ENCODE data around the gene STXBP4.
A peak's percentile ranks its signal among the peaks of the same experiment; 100 is the strongest.

STXBP4 gene

DNA sequence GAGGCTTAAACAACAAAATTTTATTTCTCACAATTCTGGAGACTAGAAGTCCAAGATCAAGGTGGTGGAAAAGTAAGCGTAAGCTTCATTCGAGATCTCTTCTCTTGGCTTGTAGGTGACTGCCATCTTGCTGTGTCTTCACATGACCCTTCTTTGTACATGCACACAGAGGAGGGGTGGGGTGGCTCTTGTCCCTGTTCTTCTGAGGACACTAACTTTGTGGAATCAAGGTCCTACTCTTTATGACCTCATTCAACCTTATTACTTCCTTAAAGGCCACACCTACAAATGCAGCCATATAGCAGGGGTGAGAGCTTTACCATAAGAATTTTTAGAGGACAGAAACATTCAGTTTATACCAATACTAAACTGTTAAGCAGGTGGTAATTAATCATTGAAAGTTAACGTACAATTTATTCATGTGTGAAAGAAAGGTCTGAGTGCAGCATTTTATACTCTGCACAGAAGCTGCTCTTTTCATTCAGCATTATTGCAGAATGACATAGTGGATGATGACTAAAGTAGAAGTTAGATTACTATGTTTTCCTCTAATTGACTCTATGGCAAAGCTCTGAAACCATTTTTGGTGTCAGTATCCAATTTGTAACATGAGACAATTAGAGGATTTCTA is 156.3 kb downstream of the STXBP4 start:
- no peak for DNase-seq

DNA sequence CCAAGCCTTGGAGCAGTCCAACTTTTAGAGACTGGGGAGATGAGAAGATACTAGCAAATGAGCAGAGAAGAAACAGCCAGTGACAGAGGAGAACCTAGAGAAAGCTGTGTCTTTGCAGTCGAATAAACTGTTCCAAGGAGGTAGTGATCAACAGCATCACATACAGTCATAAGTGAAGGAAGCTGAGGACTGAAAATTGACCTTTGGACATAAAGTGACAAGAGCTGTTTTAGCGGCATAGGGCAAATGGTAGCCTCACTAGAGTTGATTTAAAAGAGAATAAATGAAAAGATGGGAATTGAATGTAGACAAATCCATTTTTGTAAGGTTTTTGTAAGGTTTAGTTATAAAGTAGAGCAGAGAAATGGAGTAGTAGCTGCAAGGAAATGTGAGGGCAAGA is 165.0 kb downstream of the STXBP4 start:
- DNase-seq = no peak

DNA sequence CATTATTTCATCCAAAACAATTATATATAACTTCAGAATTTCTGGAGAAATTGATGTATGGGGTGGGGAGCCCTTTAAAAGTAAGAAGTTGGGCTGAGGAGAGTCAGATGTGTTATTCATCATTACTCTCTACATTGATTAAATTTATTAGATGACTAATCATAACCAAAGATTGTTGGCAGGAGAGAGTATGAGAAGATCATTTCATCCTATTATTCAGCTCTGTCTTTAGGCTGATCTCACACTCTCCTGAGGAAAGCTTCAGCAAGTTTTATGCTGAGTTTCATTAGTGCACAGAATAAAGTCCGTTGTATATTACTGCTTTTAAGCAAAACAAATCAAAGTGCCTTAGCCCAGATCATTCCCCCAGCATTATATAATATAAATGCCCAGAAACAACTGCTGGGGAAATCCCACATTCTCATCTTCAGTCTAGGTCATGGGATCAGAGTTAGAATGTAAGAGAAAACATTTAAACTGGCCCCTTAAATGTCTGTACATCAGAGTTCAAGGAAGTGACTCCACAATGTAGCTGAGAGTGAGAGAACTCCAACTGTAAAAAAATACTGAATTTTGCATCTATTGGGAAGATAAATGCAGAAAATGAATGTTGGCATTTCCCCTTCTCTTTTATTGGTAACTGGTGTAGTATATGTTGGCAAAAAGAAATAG is 166.1 kb downstream of the STXBP4 start:
- no peak for DNase-seq

DNA sequence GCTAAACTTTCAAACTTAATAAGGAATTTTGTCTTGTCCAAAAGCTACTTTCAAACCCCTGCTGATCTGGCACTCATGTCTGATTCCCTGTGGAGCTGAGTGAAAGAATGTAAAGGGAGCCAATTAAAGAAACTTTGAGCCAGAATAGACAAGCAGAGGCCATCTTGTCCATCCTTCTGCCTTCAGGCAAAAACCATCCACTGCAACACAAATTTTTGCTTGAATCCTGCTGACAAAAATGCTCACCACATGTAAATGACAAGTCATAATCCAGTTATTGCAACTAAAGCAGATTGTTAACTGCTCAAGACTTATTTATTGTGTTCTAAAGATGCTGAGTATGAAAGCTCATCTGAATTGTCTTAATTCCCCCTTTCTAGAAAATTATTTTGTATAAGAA is 172.2 kb downstream of the STXBP4 start:
- no peak for DNase-seq

DNA sequence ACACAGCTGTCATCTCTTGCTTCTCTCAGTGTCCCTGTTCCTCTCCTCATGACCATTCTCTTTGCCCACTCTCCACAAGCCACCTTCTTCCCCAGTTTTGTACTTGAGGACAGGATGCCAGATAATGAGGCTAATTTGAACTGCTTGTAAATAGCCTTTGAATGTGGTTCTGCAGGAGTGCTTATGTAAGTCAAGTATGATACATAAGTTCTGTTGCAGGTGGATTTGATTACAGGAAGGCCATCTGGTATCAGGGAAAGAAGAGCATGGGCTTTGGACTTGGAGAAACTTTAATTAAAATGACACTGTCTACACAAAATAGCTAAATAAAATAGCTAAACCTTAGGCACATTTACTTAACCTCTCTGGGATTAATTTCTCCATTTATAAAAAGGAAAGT is 176.0 kb downstream of the STXBP4 start:
- peak; percentile 26 for DNase-seq

DNA sequence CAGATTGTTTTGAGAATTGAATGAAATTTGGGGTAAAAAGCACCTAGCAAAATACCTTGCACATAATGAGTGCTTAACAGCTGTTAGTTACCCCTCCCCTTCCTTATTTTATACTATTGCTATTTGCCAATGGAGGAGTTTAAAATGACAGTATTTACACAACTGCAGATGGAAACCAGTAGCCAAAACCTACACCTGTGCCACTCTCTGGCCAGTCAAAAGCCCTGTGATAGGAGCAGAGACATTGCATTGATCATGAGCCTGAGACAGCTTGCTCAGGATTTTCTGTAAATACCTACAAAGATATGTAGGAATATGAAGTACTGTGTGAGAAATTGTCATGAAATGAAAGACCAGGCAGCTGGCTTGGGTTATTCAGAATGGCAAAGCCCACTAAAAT is 180.9 kb downstream of the STXBP4 start:
- DNase-seq = peak; percentile 31

DNA sequence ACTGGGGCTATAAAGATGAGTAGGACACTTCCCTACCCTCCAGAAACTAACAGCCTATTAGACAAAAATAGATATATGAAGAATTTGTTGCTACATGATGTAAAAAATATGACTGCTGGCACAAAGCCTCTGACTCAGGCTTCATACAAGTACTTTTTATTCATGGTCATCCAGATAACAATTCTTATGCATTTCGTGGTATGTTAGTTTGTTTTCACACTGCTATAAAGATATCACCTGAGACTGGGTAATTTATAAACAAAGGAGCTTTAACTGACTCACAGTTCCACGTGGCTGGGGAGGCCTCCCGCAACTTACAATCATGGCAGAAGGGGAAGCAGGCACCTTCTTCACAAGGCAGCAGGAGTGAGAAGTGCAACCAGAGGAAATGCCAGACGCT is 183.7 kb downstream of the STXBP4 start:
- no peak for DNase-seq

DNA sequence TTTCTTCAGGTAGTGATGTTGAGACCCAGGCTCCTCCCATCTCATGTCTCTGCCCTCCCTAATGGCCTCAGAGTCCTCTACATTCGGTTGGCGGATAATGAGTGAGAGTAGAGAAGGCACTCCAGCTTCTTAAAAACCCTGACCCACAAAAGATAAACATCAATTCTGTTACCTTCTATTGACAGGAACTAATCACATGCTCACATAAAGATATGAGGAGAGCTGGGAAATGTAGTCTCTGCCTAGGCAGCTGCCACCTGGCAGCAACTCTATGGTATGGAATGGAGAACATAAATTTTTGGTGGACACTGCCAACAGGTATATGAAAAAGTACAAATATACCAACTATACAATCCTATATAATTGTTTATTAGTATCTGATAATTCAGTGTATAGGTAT is 185.5 kb downstream of the STXBP4 start:
- peak; percentile 43 for DNase-seq

DNA sequence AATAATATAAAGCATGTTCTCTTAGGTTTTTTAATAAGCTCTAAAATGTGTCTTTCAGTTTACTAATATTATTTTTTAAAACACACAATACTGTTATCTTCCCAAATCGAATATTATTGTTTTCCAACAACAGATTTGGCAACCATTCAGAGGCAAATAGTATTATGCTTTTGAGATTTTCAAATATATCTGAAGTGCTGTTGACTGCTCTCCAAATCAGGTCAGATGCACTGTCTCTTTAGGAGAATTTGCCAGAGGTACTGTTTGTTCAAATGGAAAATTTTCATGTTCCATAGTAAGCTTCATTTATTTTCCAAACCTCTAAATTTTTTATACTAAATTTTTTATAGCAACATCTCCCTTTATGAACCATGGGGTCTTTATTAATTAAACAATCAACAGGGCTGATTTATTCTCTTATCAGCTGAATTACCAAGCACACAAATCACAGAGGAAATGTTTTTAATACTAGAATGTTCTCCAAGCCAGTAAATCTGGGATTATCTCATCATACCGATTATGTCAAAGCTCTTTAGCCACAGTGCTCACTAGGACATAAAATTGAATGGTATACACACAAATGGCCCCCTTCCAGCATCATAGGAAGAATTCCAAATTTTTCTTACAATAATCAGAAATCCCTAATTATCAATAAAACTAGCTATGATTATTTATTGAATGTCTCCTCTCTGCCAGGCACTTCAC is 187.4 kb downstream of the STXBP4 start:
- DNase-seq = no peak

DNA sequence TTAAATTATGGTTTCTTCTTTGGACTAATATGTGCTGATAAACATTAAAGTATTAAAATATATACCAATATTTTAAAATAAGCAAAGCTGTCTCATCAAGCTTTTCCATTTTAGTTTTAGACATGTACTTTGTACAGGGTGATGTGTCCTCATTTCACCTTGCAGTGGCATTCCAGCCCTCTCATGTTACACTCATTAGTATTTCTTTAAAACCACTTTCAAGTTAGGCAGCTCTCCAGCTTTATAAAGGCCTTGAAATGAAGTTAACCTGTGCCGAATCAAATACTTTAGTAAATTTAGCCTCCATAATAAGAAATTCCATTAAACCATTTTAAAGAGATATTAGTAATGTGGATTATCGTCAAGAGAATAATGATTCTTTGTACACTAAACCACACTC is 188.6 kb downstream of the STXBP4 start:
- no peak for DNase-seq

DNA sequence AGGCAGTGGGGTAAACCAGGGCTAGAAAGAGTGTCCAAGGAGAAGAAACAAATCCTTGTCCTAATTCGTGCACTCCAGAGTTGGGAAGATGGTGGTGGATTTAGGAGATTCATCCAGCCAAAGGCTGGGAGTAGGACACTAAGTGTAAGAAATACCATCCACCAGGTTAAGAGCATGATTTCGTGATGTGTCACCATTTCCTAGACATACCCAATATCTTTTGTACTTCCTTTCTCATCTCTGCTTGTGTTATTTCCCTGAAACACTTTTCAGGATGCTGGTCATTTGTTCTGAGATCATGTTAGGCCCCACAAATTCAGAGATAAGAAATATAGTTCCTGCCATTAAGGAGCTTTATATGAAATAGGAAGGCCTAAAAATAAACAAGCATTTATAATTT is 189.9 kb downstream of the STXBP4 start:
- no peak for DNase-seq

DNA sequence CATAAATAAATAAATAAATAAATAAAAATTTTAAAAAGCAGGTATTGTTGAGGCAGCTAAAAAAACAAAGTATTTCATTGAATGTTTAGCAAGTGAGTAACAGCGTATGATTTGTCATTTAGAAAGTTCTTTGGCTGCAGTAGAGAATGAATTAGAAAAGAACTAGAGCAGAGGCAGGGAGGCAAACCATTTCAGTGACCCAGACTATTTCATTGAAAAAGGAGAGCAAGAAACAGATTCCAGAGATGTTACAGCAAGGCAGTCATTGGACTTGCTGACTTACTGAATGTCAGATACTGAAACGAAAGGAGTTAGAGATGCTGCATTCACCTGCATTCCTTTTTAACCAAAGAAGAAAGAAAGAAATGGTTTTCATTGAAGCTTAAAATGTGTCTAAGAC is 190.7 kb downstream of the STXBP4 start:
- no peak for DNase-seq

DNA sequence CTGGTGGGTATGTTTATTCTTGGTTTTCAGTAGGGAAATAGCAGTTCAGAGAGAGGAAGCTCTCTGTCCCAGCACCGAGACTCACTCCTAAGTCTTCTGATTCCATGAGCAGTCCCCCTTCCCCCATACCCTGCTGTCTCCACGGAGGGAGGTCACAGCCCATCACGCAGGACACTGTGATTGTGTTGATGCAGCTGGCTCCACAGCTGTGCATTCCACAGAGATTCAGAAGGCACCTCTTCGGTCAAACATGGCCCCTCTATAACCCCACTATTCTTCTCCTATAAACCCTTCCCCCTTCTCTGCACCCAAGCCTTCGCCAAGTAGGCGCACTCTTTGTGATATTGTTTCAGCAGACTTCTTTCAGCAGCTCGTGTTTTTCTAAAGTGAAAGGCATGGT is 191.9 kb downstream of the STXBP4 start:
- DNase-seq = no peak

DNA sequence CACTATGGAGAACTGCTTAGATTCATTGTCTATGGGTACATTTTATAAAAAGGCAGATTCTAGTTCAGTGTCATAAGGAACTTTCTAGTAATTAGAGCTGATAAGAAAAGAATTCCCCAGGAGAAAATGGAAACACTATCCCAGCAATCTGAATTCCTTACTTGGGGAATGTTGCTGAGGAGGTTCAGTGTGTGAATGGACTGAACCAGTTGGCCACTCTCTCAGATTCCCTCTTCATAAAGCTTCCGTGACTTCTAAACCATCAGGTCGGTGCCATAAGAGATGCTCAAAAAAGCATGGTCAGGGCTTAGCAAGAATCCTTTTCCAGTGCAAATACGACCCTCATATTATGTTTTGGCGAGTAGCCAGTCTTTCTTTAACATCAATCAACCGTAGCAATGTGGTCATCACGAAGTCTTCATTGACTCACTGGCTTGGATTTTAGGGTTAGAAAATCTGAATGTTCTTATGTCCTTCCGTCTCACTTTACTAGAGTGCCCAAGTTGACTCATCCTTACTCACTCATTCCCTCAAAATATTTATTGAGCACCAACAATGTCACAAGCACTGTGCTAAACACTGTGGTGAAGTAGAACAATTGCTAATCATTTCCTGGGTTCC is 193.5 kb downstream of the STXBP4 start:
- no peak for DNase-seq

DNA sequence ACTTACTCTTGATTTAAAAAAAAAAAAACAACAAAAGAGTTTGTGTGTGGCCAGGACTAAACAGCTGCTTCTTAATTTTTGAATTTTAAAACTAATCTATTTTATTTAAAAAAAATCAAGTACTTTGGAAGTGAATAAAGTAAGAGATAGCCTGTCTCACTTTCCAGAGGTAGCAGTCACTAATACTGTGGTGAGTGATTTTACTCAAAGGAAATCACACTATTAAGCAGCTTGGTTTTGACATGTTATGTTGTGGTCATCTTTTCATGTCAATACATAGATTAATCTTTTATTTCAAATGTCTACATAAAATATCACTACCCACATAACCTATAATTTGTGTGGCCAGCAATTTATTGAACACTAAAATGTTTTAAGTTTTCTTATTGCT is 194.0 kb downstream of the STXBP4 start:
- no peak for DNase-seq

DNA sequence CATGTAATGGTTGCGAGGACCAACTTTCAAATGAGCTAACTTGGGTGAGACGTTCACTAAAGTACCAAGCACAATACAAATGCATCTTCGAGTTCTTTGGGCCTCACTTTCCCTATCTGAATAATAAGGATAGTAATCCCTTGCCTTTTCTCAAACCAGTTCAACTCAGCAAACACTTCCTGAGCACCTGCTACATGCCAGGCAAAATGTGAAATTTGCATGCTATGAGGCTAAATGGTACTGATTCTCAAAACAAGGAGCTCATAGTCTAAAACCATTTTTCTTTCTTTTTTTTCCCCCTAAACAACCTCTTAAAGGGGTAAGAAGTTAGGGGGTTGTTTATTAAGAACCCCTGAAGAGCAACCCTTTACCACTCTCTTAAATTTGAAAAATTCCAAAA is 194.8 kb downstream of the STXBP4 start:
- DNase-seq = no peak

DNA sequence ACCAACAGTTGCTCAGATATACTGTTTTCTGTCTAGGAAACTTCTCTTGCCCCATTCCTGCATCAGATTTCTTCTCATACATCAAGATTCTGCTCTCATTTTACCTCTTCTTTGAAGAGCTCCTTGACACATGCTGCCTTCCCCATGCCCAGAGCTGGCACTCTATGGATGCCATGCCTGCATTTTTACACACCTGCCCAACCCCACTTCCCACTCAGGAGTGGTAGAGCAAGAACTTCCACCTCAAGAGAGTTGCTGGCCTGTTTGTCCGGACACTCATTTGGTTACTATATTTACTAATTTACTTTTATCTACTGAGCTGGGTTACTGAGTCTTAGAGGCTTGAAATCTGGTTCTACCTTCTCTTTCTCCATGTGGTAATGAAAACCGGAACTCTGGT is 197.9 kb downstream of the STXBP4 start:
- no peak for DNase-seq

DNA sequence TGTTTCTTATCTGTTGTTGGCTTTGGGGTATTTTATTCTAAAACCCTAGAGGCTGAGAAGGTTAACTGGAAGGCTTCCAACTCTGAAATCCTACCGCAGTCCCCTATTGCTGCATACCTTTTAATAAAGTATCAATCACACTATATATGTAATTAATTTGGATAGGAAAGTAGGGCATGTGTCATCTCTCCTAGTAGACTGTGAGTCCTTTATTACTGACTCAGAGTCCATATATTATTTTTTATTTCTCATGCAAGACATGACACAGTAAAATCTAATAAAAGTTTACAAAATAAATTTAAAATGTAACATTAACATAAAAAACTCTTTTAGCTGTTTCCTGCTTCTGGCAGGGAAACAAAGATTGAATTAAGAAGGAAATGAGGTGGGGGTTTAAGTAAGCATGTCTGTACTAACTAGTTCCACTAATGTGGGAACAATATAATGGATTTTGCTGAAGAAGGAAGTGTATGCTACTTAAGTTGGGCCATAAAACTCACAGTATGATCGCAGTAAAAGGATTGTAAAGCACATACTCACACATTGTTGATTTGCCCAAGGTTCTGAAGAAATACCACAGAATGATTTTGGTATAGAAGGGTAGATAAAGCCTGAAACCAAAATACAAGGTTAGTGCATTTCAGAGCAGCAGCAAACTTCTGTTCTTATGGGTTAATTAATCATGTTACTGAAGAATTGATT is 198.6 kb downstream of the STXBP4 start:
- DNase-seq = no peak

DNA sequence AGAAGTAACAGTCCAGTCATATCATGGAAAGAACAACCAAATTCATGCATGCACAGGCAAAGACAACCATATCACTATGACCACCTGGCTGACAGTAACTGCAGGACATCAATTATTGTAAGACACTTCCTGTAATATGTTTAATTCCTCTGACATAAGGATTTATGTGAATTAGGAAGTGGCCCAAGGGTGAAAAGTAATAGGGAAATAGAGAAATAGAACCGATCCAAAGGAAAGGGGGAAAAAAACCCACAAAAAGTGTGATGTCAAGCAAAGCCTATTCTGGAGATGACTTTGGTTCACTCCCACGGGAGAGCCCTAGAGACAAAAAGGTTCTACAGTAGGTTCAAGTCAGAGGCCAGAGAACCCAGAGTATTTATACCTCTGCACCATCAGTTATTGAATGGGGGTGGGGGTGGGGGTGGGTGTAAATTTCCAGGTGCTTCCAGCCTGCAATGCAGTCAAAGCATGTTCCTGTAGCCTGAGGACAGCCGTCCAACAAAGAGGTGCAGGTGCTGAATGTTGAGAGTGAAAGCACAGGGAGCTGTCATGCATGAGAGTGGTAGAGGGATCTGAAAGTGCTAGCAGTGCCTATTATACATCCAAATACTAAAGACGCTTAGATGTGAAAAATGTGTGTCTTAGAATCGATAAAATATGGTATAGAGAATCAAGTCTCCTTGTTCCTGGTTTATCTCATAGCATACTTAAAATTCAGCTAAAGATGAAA is 200.6 kb downstream of the STXBP4 start:
- DNase-seq = no peak

DNA sequence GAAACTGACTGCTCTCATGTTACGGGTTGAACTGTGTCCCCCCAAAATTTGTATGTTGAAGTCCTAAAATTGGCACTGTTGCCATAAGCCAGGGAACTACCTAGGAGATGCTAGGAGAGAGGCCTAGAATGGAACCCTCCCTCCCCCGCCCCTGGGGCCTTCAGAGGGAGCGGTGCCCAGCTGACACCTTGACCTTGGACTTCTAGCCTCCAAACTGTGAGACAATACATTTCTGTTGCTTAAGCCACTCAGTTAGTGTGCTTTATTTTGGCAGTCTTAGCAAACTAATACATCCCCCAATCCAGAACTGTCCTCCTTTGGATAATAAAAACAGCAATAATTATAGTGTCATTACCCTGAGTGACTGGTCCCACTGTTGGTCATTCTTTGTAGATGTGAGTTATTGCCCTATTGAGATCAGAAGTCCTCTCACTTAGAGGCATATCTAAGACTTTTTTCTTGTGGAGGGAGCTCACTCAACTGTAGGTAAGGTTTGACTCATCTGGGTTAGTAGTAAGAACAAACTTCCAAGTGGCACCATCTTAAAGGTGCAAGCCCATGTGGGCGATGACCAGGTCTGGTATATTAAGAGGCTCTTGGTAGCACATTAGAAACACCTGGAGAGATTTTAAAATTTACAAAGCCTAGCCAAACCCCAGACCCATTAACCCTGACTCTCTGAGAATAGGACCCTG is 203.2 kb downstream of the STXBP4 start:
- no peak for DNase-seq

DNA sequence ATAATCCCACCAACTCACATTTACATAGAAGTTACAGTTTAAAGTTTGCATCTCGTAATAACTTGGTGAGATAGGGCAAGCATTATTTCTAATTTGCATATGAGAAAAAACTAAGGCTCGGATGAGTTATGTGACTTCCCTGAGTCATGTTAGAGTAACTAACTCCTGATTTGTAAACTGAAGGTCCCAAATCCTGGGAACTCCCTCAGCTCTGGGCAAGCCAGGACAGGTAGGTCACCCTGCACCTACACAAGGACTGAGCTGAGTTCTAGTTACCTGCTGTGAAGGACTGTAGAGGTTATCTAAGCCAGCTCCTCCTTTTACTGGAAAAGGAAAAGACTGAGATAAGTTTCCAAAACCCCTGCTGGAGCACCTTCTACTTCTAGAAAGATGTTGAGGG is 204.0 kb downstream of the STXBP4 start:
- no peak for DNase-seq

DNA sequence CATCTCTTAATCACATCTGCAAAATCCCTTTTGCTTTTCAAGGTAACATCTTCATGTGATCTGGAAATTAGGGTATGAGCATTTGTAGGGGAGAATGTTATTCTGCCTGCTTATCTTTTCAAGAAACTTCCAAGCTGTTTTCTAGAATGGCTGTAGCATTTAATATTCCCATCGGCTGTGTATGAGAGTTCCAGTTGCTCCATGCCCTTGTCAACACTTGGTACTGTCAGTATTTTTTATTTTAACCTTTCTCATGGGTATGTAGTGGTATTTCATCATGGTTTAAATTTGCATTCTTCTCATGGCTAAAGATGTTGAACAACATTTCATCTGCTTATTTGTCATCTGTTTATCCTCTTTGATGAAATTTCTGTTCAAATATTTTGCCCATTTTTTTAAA is 205.6 kb downstream of the STXBP4 start:
- DNase-seq = no peak

Measured in NCI-H2029 treated with DMSO at 0.1 percent for 48 hours (cell line).